ENCODE measurements around the gene DDAH2.

DDAH2 gene

GRCh38 chr6:31765910-31766794 lies 37.1 kb upstream of the DDAH2 start:
- TF ChIP-seq CTCF (IDR thresholded peaks at IDR 0.05; ENCODE audit: extremely low read depth, insufficient read depth, missing control alignments), result no peak
- in situ Hi-C loops (cut with MboI; ENCODE audit: low pct_unique_long_range_greater_than_20kb, low sequenced_read_pairs, unreplicated experiment), result no loop called here
- no peak for DNase-seq (ENCODE audit: low spot score)

GRCh38 chr6:31765559-31765909 lies 36.4 kb upstream of the DDAH2 start:
- in situ Hi-C loops (cut with MboI; ENCODE audit: low pct_unique_long_range_greater_than_20kb, low sequenced_read_pairs, unreplicated experiment), result no loop called here
- DNase-seq (ENCODE audit: low spot score), result no peak

GRCh38 chr6:31764198-31764597 lies 35.1 kb upstream of the DDAH2 start:
- no peak for TF ChIP-seq CTCF (IDR thresholded peaks at IDR 0.05; ENCODE audit: extremely low read depth, insufficient read depth, missing control alignments)
- in situ Hi-C loops (cut with MboI; ENCODE audit: low pct_unique_long_range_greater_than_20kb, low sequenced_read_pairs, unreplicated experiment), result no loop called here
- no peak for DNase-seq (ENCODE audit: low spot score)

More at GRCh38 chr6:31765559-31765909, 36.4 kb upstream of the DDAH2 start:
- no peak for TF ChIP-seq CTCF (IDR thresholded peaks at IDR 0.05; ENCODE audit: extremely low read depth, insufficient read depth, missing control alignments)

- no peak for DNase-seq (ENCODE audit: low spot score)
- no peak for TF ChIP-seq CTCF (IDR thresholded peaks at IDR 0.05; ENCODE audit: extremely low read depth, insufficient read depth, missing control alignments)
- in situ Hi-C loops (cut with MboI; ENCODE audit: low pct_unique_long_range_greater_than_20kb, low sequenced_read_pairs, unreplicated experiment), result no loop called here
Observed at GRCh38 chr6:31763619-31763940, 34.5 kb upstream of the DDAH2 start.

- TF ChIP-seq CTCF (IDR thresholded peaks at IDR 0.05; ENCODE audit: extremely low read depth, insufficient read depth, missing control alignments), result no peak
- in situ Hi-C loops (cut with MboI; ENCODE audit: low pct_unique_long_range_greater_than_20kb, low sequenced_read_pairs, unreplicated experiment), result no loop called here
- DNase-seq (ENCODE audit: low spot score), result no peak
Observed at GRCh38 chr6:31762878-31763618, 33.9 kb upstream of the DDAH2 start.

GRCh38 chr6:31762356-31762755 lies 33.3 kb upstream of the DDAH2 start, which contains the start of gene SAPCD1:
TSS of gene SAPCD1 (plus strand) at chr6:31762656. CDS start at chr6:31763055, 399 bp downstream.
- in situ Hi-C loops (cut with MboI; ENCODE audit: low pct_unique_long_range_greater_than_20kb, low sequenced_read_pairs, unreplicated experiment), result no loop called here
- no peak for DNase-seq (ENCODE audit: low spot score)
- no peak for TF ChIP-seq CTCF (IDR thresholded peaks at IDR 0.05; ENCODE audit: extremely low read depth, insufficient read depth, missing control alignments)
